GM12872 (cell line): ENCODE data around the gene CORO7.
A peak's percentile ranks its signal among the peaks of the same experiment; 100 is the strongest.

ENCODE experiments used
- CTCF ChIP-seq: IDR thresholded peaks from 3 replicates; pipeline ENCODE4 v1.5.1; 2011; ENCODE audit warnings: low read depth, mild to moderate bottlenecking, low read length, moderate library complexity; ENCODE audit not compliant: insufficient read depth

CORO7 gene

GRCh38 chr16:4334724-4335495, 81.5 kb downstream of the CORO7 start:
- TF ChIP-seq CTCF = no peak

GRCh38 chr16:4333308-4333638, 83.1 kb downstream of the CORO7 start:
- TF ChIP-seq CTCF = no peak

GRCh38 chr16:4332623-4333307, 83.6 kb downstream of the CORO7 start:
- TF ChIP-seq CTCF = no peak

- TF ChIP-seq CTCF = no peak
Observed at GRCh38 chr16:4332083-4332482, 84.3 kb downstream of the CORO7 start.

GRCh38 chr16:4330277-4330874, 86.0 kb downstream of the CORO7 start:
- peak; percentile 90 for TF ChIP-seq CTCF

- no peak for TF ChIP-seq CTCF
Observed at GRCh38 chr16:4328782-4329775, 87.3 kb downstream of the CORO7 start.
